ENCODE results near the gene C1QTNF9.
"Not testable (repeated sequence)": the region's sequence is repeated elsewhere in the genome, so short reads cannot be mapped to it uniquely, and the experiment has no call there.

The C1QTNF9 gene

GRCh38 chr13:24365191-24365590 lies 55.8 kb downstream of the C1QTNF9 start:
- DNase-seq, result no peak

- DNase-seq, result not testable (repeated sequence)
Measured at GRCh38 chr13:24366315-24366714, 56.9 kb downstream of the C1QTNF9 start.

GRCh38 chr13:24371273-24371672 lies 61.9 kb downstream of the C1QTNF9 start:
- not testable (repeated sequence) for DNase-seq

Data from NCI-H446 (cell line).